OCI-LY7 (cell line): ENCODE data around the gene PTDSS2. TPM values are rescaled to one million over a fixed set of nuclear protein-coding genes. Genes with fewer than 3 reads are reported as not detected.

Experiments
- BruUV-seq: library from RNA; stranded (reverse); fragments of 400-500 nt; replicated peaks from 2 replicates; lab custom pipeline; 2021; lab: Mats Ljungman, UMichigan
- CTCF ChIA-PET: fragments of 300-600 bp; sonication (Branson Sonifier 250); formaldehyde crosslinking; loops from one replicate; lab custom pipeline; 2022; ENCODE audit warnings: antibody characterized with exemption; ENCODE audit not compliant: unreplicated experiment; lab: Charles Lee
- POLR2A ChIA-PET: fragments of 300-600 bp; sonication (Branson Sonifier 250); formaldehyde crosslinking; loops from one replicate; lab custom pipeline; 2022; ENCODE audit warnings: antibody characterized with exemption; lab: Charles Lee
- DNase-seq: peaks from one replicate; pipeline ENCODE4 v3.0.0-alpha.2; 2015; ENCODE audit warnings: low spot score
- H2AFZ ChIP-seq: fragments of 200-600 bp; sonication (generic), shearing (Covaris generic); 2 replicates; pipeline ENCODE4 v1.6.1; 2014; ENCODE audit warnings: mild to moderate bottlenecking, antibody characterized with exemption, low read length, moderate library complexity
- H3K27ac ChIP-seq: fragments of 200-600 bp; sonication (generic); 2 replicates; pipeline ENCODE4 v1.5.1; 2014; ENCODE audit warnings: mixed run types, low read depth, mild to moderate bottlenecking, moderate library complexity, low read length, inconsistent platforms; ENCODE audit not compliant: poor library complexity, severe bottlenecking
- H3K36me3 ChIP-seq: fragments of 200-600 bp; sonication (generic); 2 replicates; pipeline ENCODE4 v1.6.1; 2014; ENCODE audit warnings: mild to moderate bottlenecking, antibody characterized with exemption, low read length, moderate library complexity, mixed read lengths; ENCODE audit not compliant: insufficient read depth
- H3K4me1 ChIP-seq: fragments of 200-600 bp; sonication (generic); 2 replicates; pipeline ENCODE4 v1.5.1; 2014; ENCODE audit warnings: mild to moderate bottlenecking, low read length; ENCODE audit not compliant: insufficient read depth, poor library complexity, severe bottlenecking
- H3K4me2 ChIP-seq: fragments of 200-600 bp; sonication (generic); 2 replicates; pipeline ENCODE4 v1.6.1; 2014; ENCODE audit warnings: mild to moderate bottlenecking, low read length
- H3K4me3 ChIP-seq: fragments of 200-600 bp; sonication (generic); 2 replicates; pipeline ENCODE4 v1.5.1; 2014; ENCODE audit warnings: mild to moderate bottlenecking, low read depth, low read length; ENCODE audit not compliant: poor library complexity, severe bottlenecking
- H3K79me2 ChIP-seq: fragments of 200-600 bp; sonication (generic); 2 replicates; pipeline ENCODE4 v1.6.1; 2016; ENCODE audit warnings: low read depth, mild to moderate bottlenecking, low read length, moderate library complexity, mixed read lengths; ENCODE audit not compliant: insufficient read depth
- H3K9me2 ChIP-seq: fragments of 200-600 bp; sonication (generic); 2 replicates; pipeline ENCODE4 v1.6.1; 2016; ENCODE audit warnings: mild to moderate bottlenecking, low read length, mixed read lengths; ENCODE audit not compliant: insufficient read depth
- H3K9me3 ChIP-seq: fragments of 200-600 bp; sonication (generic); 2 replicates; pipeline ENCODE4 v1.6.1; 2014; ENCODE audit warnings: mild to moderate bottlenecking, mixed run types, low read length, mixed read lengths
- H4K20me1 ChIP-seq: fragments of 200-600 bp; sonication (generic); 2 replicates; pipeline ENCODE4 v1.6.1; 2014; ENCODE audit warnings: mild to moderate bottlenecking, antibody characterized with exemption, low read length, moderate library complexity, mixed read lengths; ENCODE audit not compliant: insufficient read depth
- CTCF ChIP-seq: fragments of 200-600 bp; sonication (generic); conservative IDR thresholded peaks from 2 replicates; pipeline ENCODE4 v1.5.1; 2014; ENCODE audit warnings: mild to moderate bottlenecking, antibody characterized with exemption, low read length, moderate library complexity, mixed read lengths
- EZH2phosphoT487 ChIP-seq: fragments of 200-600 bp; sonication (generic); IDR thresholded peaks from 2 replicates; pipeline ENCODE4 v1.6.1; 2018; ENCODE audit warnings: low read depth, borderline replicate concordance, mild to moderate bottlenecking, mixed run types, antibody characterized with exemption, low read length, moderate library complexity, mixed read lengths
- intact Hi-C: fragments of 100-400 bp; cut with micrococcal nuclease; formaldehyde crosslinking; loops from one replicate; pipeline ENCODE4 v1.10.0; 2022; ENCODE audit not compliant: unreplicated experiment
- total RNA-seq, 2 experiments: library from RNA; depleted of rRNA in 1 of 2; stranded (reverse); fragments of >200 nt in 1 of 2; shearing (Covaris generic) in 1 of 2; gene quantifications; 2 replicates each; pipeline ENCODE4 v1.2.3, GENCODE V29; 2014 to 2022

Gene PTDSS2
- total RNA-seq, 2 experiments from 2014 or later, result 27.8 to 32.7 TPM

GRCh38 chr11:438101-438844 is 11.8 kb upstream of the PTDSS2 start:
- intact Hi-C loops, result no loop called here
- ChIA-PET POLR2A (no interaction called here), CTCF (no interaction called here)
- no peak overlapping the region for H3K4me2 ChIP-seq
- no peaks in the 10 kb centered on the region for H3K79me2 ChIP-seq
- TF ChIP-seq EZH2phosphoT487 (no peak), CTCF (no peak)
- H3K36me3 ChIP-seq, result no peaks in the 10 kb centered on the region
- no peak overlapping the region for H2AFZ ChIP-seq
- H3K27ac ChIP-seq, result no peak overlapping the region
- no peak for DNase-seq
- BruUV-seq, result no TSS peak
- H3K4me3 ChIP-seq, result no peak overlapping the region
- H4K20me1 ChIP-seq, result no peaks in the 10 kb centered on the region
- H3K4me1 ChIP-seq, result peaks cover 6% of the 10 kb centered on the region
- H3K9me2 ChIP-seq, result no peaks in the 10 kb centered on the region
- H3K9me3 ChIP-seq, result no peaks in the 10 kb centered on the region

- H2AFZ ChIP-seq, result no peak overlapping the region
- H3K4me3 ChIP-seq, result no peak overlapping the region
- intact Hi-C loops, result no loop called here
- H3K36me3 ChIP-seq, result no peaks in the 10 kb centered on the region
- no peak overlapping the region for H3K4me2 ChIP-seq
- TF ChIP-seq EZH2phosphoT487, result no peak
- no peak for TF ChIP-seq CTCF
- ChIA-PET CTCF (interaction anchor here (1.1 kb wide), 1 partner anchor 80 kb away, joined by 3 read pairs; no protein-coding TSS in a partner anchor), POLR2A (interaction anchor here (1.3 to 1.4 kb wide), 2 partner anchors 10 to 12 kb away, joined by 3 to 4 read pairs; partner anchors contain the start of gene PTDSS2)
- no peak for DNase-seq
- BruUV-seq, result no TSS peak
- H4K20me1 ChIP-seq, result no peaks in the 10 kb centered on the region
- H3K79me2 ChIP-seq, result no peaks in the 10 kb centered on the region
- peaks cover 6% of the 10 kb centered on the region for H3K4me1 ChIP-seq
- no peaks in the 10 kb centered on the region for H3K9me2 ChIP-seq
- H3K27ac ChIP-seq, result no peak overlapping the region
- no peaks in the 10 kb centered on the region for H3K9me3 ChIP-seq
These were observed 10.6 kb upstream of the PTDSS2 start for GRCh38 chr11:439315-440064.
